CD4-positive, alpha-beta T cell treated with Interleukin-17A for 4 hours (primary cell): Measurements from ENCODE around the gene QSOX1.
"Not testable (repeated sequence)": the region's sequence is repeated elsewhere in the genome, so short reads cannot be mapped to it uniquely, and the experiment has no call there.

ENCODE experiments used
- DNase-seq: peaks from one replicate; pipeline ENCODE4 v3.0.0-alpha.2; 2020; ENCODE audit warnings: mixed read lengths

Gene QSOX1

GRCh38 chr1:180194048-180194425, 39.4 kb downstream of the QSOX1 start:
- DNase-seq: no peak

GRCh38 chr1:180194546-180195207, 40.0 kb downstream of the QSOX1 start:
- DNase-seq: no peak

GRCh38 chr1:180195401-180195800, 40.7 kb downstream of the QSOX1 start:
- DNase-seq: no peak

- no peak for DNase-seq
Measured at GRCh38 chr1:180195916-180196315, 41.2 kb downstream of the QSOX1 start.

- no peak for DNase-seq
Measured at GRCh38 chr1:180196436-180197003, 41.9 kb downstream of the QSOX1 start.

- no peak for DNase-seq
Measured at GRCh38 chr1:180197231-180197630, 42.6 kb downstream of the QSOX1 start.

- DNase-seq: no peak
Measured at GRCh38 chr1:180198196-180198595, 43.5 kb downstream of the QSOX1 start.

- DNase-seq: no peak
Measured at GRCh38 chr1:180198611-180199010, 43.9 kb downstream of the QSOX1 start.

- no peak for DNase-seq
Measured at GRCh38 chr1:180199018-180199417, 44.3 kb downstream of the QSOX1 start.

- DNase-seq: no peak
Measured at GRCh38 chr1:180201451-180202200, 47.0 kb downstream of the QSOX1 start.

- not testable (repeated sequence) for DNase-seq
Measured at GRCh38 chr1:180202588-180202987, 47.9 kb downstream of the QSOX1 start.

- no peak for DNase-seq
Measured at GRCh38 chr1:180204231-180204630, 49.6 kb downstream of the QSOX1 start.

- no peak for DNase-seq
Measured at GRCh38 chr1:180206581-180206980, 51.9 kb downstream of the QSOX1 start.

GRCh38 chr1:180208264-180208663, 53.6 kb downstream of the QSOX1 start:
- no peak for DNase-seq

GRCh38 chr1:180210008-180210620, 55.4 kb downstream of the QSOX1 start:
- DNase-seq: no peak

GRCh38 chr1:180211156-180211859, 56.6 kb downstream of the QSOX1 start:
- no peak for DNase-seq

- DNase-seq: no peak
Measured at GRCh38 chr1:180211860-180212229, 57.2 kb downstream of the QSOX1 start.

- DNase-seq: peak; percentile 53
Measured at GRCh38 chr1:180213401-180214170, 58.9 kb downstream of the QSOX1 start.

- no peak for DNase-seq
Measured at GRCh38 chr1:180215856-180216625, 61.4 kb downstream of the QSOX1 start.

- DNase-seq: no peak
Measured at GRCh38 chr1:180217006-180217405, 62.3 kb downstream of the QSOX1 start.
